HCT116 (cell line): Measurements from ENCODE around the gene PLAAT2. TPM values are rescaled to one million over a fixed set of nuclear protein-coding genes. Genes with fewer than 3 reads are reported as not detected.

Experiments used
- ATAC-seq: fragments of 200-7000 bp; cut with Tn5 transposase; 2 replicates; pipeline ENCODE4 v1.9.1; 2020; ENCODE audit warnings: mild to moderate bottlenecking, moderate library complexity
- BruUV-seq: library from RNA; stranded (reverse); fragments of 400-500 nt; replicated peaks from 2 replicates; lab custom pipeline; 2021; lab: Mats Ljungman, UMichigan
- CTCF ChIA-PET: fragments of 300-600 bp; sonication (Branson Sonifier 250); formaldehyde crosslinking; loops from one replicate; lab custom pipeline; 2021; ENCODE audit warnings: antibody characterized with exemption; lab: Charles Lee
- POLR2A ChIA-PET: fragments of 300-600, 350-600 bp; sonication (Branson Sonifier 250); formaldehyde crosslinking; loops from one replicate; lab custom pipeline; 2021; ENCODE audit warnings: antibody characterized with exemption; lab: Charles Lee
- RAD21 ChIA-PET, 2 experiments: fragments of 300-600 bp; sonication (Branson Sonifier 250); formaldehyde crosslinking; loops; one replicate each; lab custom pipeline; 2023; ENCODE audit warnings: low total read pairs in 2 of 2; ENCODE audit not compliant: uncharacterized antibody in 2 of 2, unreplicated experiment in 2 of 2, low non-redundant PET in 1 of 2; lab: Charles Lee
- DNase-seq: peaks from one replicate; pipeline ENCODE4 v3.0.0-alpha.2; 2010; ENCODE audit warnings: low read depth, low spot score
- H2AFZ ChIP-seq: fragments of 200-600 bp; shearing (Covaris generic), sonication (generic); 2 replicates; pipeline ENCODE4 v1.6.1; 2017; ENCODE audit warnings: low read depth, mixed run types, mixed read lengths, antibody characterized with exemption, low read length; ENCODE audit not compliant: poor library complexity, severe bottlenecking
- H3K27ac ChIP-seq: 2 replicates; pipeline ENCODE4 v1.5.1; 2012; ENCODE audit warnings: low read depth, low read length
- H3K27me3 ChIP-seq: fragments of 200-600 bp; sonication (generic); 2 replicates; pipeline ENCODE4 v1.6.1; 2016; ENCODE audit warnings: mixed run types, low read length, mixed read lengths; ENCODE audit not compliant: insufficient read depth
- H3K36me3 ChIP-seq, 2 experiments: fragments of 200-500 bp in 1 of 2; fragments of 200-600 bp in 1 of 2; sonication (Bioruptor generic) in 1 of 2; sonication (generic) in 1 of 2; 2 replicates each; pipeline versions ENCODE4 v1.5.1 to v1.6.1; 2014 to 2016; ENCODE audit warnings: low read length in 2 of 2, inconsistent platforms in 1 of 2, mixed read lengths in 1 of 2, mixed run types in 1 of 2; ENCODE audit not compliant: insufficient read depth in 2 of 2, control insufficient read depth in 1 of 2
- H3K4me1 ChIP-seq, 2 experiments: fragments of 200-600 bp in 1 of 2; sonication (generic) in 1 of 2; 2 replicates each; pipeline versions ENCODE4 v1.5.1 to v1.6.1; 2012 to 2017; ENCODE audit warnings: low read length in 2 of 2, inconsistent platforms in 1 of 2, mild to moderate bottlenecking in 1 of 2, mixed read lengths in 1 of 2, mixed run types in 1 of 2, moderate library complexity in 1 of 2; ENCODE audit not compliant: insufficient read depth in 2 of 2, control insufficient read depth in 1 of 2
- H3K4me2 ChIP-seq: fragments of 200-600 bp; sonication (generic); 2 replicates; pipeline ENCODE4 v1.6.1; 2017; ENCODE audit warnings: mixed run types, low read length, mixed read lengths
- H3K4me3 ChIP-seq, 2 experiments: fragments of 200-600 bp in 1 of 2; sonication (generic) in 1 of 2; replicated peaks in 1 of 2; 2 replicates each; pipeline ENCODE4 v1.5.1; 2011 to 2016; ENCODE audit warnings: low read length in 2 of 2, control low read depth in 1 of 2, low read depth in 1 of 2, mild to moderate bottlenecking in 1 of 2, mixed read lengths in 1 of 2, mixed run types in 1 of 2
- H3K79me2 ChIP-seq: fragments of 200-600 bp; sonication (generic); 2 replicates; pipeline ENCODE4 v1.6.1; 2017; ENCODE audit warnings: mild to moderate bottlenecking, mixed run types, low read length, moderate library complexity, mixed read lengths; ENCODE audit not compliant: insufficient read depth
- H3K9ac ChIP-seq: fragments of 200-600 bp; sonication (generic); 2 replicates; pipeline ENCODE4 v1.6.1; 2016; ENCODE audit warnings: low read length, mixed read lengths
- H3K9me2 ChIP-seq: fragments of 200-600 bp; sonication (generic), shearing (Covaris generic); 2 replicates; pipeline ENCODE4 v1.6.1; 2017; ENCODE audit warnings: mixed run types, mild to moderate bottlenecking, moderate library complexity; ENCODE audit not compliant: insufficient read depth
- H3K9me3 ChIP-seq, 2 experiments: fragments of 200-500 bp in 1 of 2; fragments of 200-600 bp in 1 of 2; sonication (Bioruptor generic) in 1 of 2; sonication (generic) in 1 of 2; 2 replicates each; pipeline ENCODE4 v1.6.1; 2014 to 2017; ENCODE audit warnings: low read length in 2 of 2, mixed read lengths in 2 of 2, inconsistent platforms in 1 of 2, low read depth in 1 of 2, mild to moderate bottlenecking in 1 of 2, mixed run types in 1 of 2, moderate library complexity in 1 of 2; ENCODE audit not compliant: control insufficient read depth in 1 of 2, insufficient read depth in 1 of 2
- H4K20me1 ChIP-seq: fragments of 200-600 bp; sonication (generic), shearing (Covaris generic); 2 replicates; pipeline ENCODE4 v1.6.1; 2017; ENCODE audit warnings: mixed run types, mild to moderate bottlenecking, moderate library complexity; ENCODE audit not compliant: insufficient read depth
- CBX3 ChIP-seq: IDR thresholded peaks from 2 replicates; pipeline ENCODE4 v1.6.1; 2012; ENCODE audit warnings: low read depth
- CTCF ChIP-seq, 3 experiments: fragments of 200-600 bp in 1 of 3; sonication (generic) in 1 of 3; IDR thresholded peaks in 2 of 3; conservative IDR thresholded peaks in 1 of 3; 2 replicates each; pipeline ENCODE4 v1.5.1; 2012 to 2017; ENCODE audit warnings: low read depth in 2 of 3, low read length in 2 of 3, antibody characterized with exemption in 1 of 3, borderline replicate concordance in 1 of 3, control low read depth in 1 of 3, mild to moderate bottlenecking in 1 of 3, mixed read lengths in 1 of 3, mixed run types in 1 of 3, moderate library complexity in 1 of 3; ENCODE audit not compliant: insufficient read depth in 1 of 3
- ELF1 ChIP-seq: IDR thresholded peaks from 2 replicates; pipeline ENCODE4 v1.6.1; 2012; ENCODE audit warnings: low read depth, borderline replicate concordance
- EZH2 ChIP-seq: fragments of 200-600 bp; sonication (generic); IDR thresholded peaks from 2 replicates; pipeline ENCODE4 v1.6.1; 2017; ENCODE audit warnings: antibody characterized with exemption, mixed run types
- EZH2phosphoT487 ChIP-seq: fragments of 200-600 bp; IDR thresholded peaks from 2 replicates; pipeline ENCODE4 v1.6.1; 2018; ENCODE audit warnings: antibody characterized with exemption, borderline replicate concordance
- JUND ChIP-seq: IDR thresholded peaks from 2 replicates; pipeline ENCODE4 v1.6.1; 2012
- MAX ChIP-seq: IDR thresholded peaks from 2 replicates; pipeline ENCODE4 v1.6.1; 2012
- POLR2AphosphoS5 ChIP-seq: IDR thresholded peaks from 2 replicates; pipeline ENCODE4 v1.6.1; 2011; ENCODE audit warnings: mild to moderate bottlenecking, low read depth, low read length, moderate library complexity
- RAD21 ChIP-seq: IDR thresholded peaks from 2 replicates; pipeline ENCODE4 v1.6.1; 2012; ENCODE audit warnings: low read depth, mild to moderate bottlenecking
- SP1 ChIP-seq: IDR thresholded peaks from 2 replicates; pipeline ENCODE4 v1.6.1; 2012; ENCODE audit warnings: low read depth
- YY1 ChIP-seq: IDR thresholded peaks from 2 replicates; pipeline ENCODE4 v1.6.1; 2011; ENCODE audit warnings: low read length, low read depth, moderate library complexity, mild to moderate bottlenecking; ENCODE audit not compliant: insufficient replicate concordance; ENCODE audit errors: extremely low read depth
- ZNF274 ChIP-seq: fragments of 200-500 bp; sonication (Bioruptor generic); IDR thresholded peaks from 2 replicates; pipeline ENCODE4 v1.6.1; 2014; ENCODE audit warnings: mild to moderate bottlenecking, low read depth, low read length, inconsistent platforms
- intact Hi-C: fragments of 100-400 bp; cut with micrococcal nuclease; formaldehyde crosslinking; loops from 2 replicates; pipeline ENCODE4 v1.10.0; 2022
- total RNA-seq: library from RNA; stranded (reverse); gene quantifications from one replicate; pipeline ENCODE4 v1.2.1, GENCODE V29; 2021; ENCODE audit not compliant: unreplicated experiment

Gene PLAAT2
- total RNA-seq, 1 experiment from 2014 or later = not detected

GRCh38 chr11:63510360-63511047 lies 52.7 kb downstream of the PLAAT2 start:
- ChIA-PET CTCF (no interaction called here), POLR2A (no interaction called here), RAD21 (no interaction called here)
- Histone ChIP-seq H3K79me2 (no peaks in the 10 kb centered on the region), H3K36me3 (no peaks in the 10 kb centered on the region), H3K9ac (no peak overlapping the region), H3K4me2 (no peak overlapping the region), H3K27me3 (no peaks in the 10 kb centered on the region), H3K4me1 (no peaks in the 10 kb centered on the region), H2AFZ (no peak overlapping the region), H3K27ac (no peak overlapping the region), H3K9me3 (no peaks in the 10 kb centered on the region), H3K9me2 (no peaks in the 10 kb centered on the region), H3K4me3 (no peak overlapping the region), H4K20me1 (no peaks in the 10 kb centered on the region)
- no peak for TF ChIP-seq CBX3
- TF ChIP-seq MAX = no peak
- TF ChIP-seq SP1 = no peak
- TF ChIP-seq EZH2 = no peak
- TF ChIP-seq EZH2phosphoT487 = no peak
- TF ChIP-seq ZNF274 = no peak
- no peak for TF ChIP-seq POLR2AphosphoS5
- no peak for TF ChIP-seq YY1
- TF ChIP-seq ELF1 = no peak
- no peak for TF ChIP-seq RAD21
- TF ChIP-seq JUND = no peak
- no peak for TF ChIP-seq CTCF (IDR thresholded peaks at IDR 0.05 in 2 of 3, conservative IDR thresholded peaks at IDR 0.05 in 1 of 3; ENCODE audit: borderline replicate concordance in 1 of 3, insufficient read depth in 1 of 3, low read depth in 2 of 3, low read length in 2 of 3)
- ATAC-seq = no peak
- BruUV-seq = no TSS peak
- DNase-seq = no peak
- intact Hi-C loops = no loop called here
